HEK293T (cell line): Measurements from ENCODE around the gene SCUBE3.

ENCODE experiments used
- CTBP1 ChIP-seq: fragments of 450-650 bp; IDR thresholded peaks from 2 replicates; pipeline ENCODE4 v1.6.1; 2016; ENCODE audit warnings: borderline replicate concordance
- ELF4 ChIP-seq: fragments of 450-650 bp; IDR thresholded peaks from 2 replicates; pipeline ENCODE4 v1.6.1; 2017; ENCODE audit warnings: antibody characterized with exemption
- FOXK2 ChIP-seq: fragments of 450-650 bp; IDR thresholded peaks from 2 replicates; pipeline ENCODE4 v1.6.1; 2016; ENCODE audit warnings: mild to moderate bottlenecking
- NFRKB ChIP-seq: fragments of 450-650 bp; IDR thresholded peaks from 2 replicates; pipeline ENCODE4 v1.6.1; 2016; ENCODE audit warnings: mild to moderate bottlenecking, moderate library complexity
- SP1 ChIP-seq: fragments of 450-650 bp; IDR thresholded peaks from 2 replicates; pipeline ENCODE4 v1.6.1; 2017
- ZNF384 ChIP-seq: fragments of 450-650 bp; IDR thresholded peaks from 2 replicates; pipeline ENCODE4 v1.6.1; 2016

DNA sequence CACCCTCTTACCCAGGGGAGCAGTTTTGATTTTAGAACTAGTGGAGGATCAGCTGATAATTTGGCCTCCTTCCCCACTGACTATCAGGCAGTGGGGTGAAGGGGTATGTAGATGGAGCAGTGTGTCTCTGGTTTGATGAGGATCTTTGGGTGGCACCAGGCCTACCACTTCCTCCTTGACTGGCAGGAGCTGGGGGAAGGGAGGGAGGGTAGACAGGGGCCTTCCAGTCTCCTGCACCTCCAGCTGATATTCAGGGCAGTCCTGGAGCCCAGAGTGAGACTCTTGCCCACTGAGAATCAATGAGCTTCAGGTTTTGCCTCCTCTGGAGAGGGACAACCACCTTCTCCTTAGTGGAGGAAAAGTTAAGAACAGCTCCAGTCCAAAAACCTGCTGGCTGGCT lies 87.1 kb downstream of the SCUBE3 start:
- TF ChIP-seq FOXK2 = no peak
- no peak for TF ChIP-seq ELF4
- TF ChIP-seq NFRKB = no peak
- TF ChIP-seq SP1 = no peak
- TF ChIP-seq ZNF384 = no peak
- TF ChIP-seq CTBP1 = no peak
